IMR-90 (cell line): ENCODE measurements around the gene ATP8B4. TPM values are rescaled to one million over a fixed set of nuclear protein-coding genes. Genes with fewer than 3 reads are reported as not detected.

Experiments used
- ATAC-seq: fragments of 200-7000 bp; cut with Tn5 transposase; 2 replicates; pipeline ENCODE4 v1.9.1; 2020; ENCODE audit warnings: low read depth, mild to moderate bottlenecking, moderate library complexity
- BruUV-seq: library from RNA; stranded (reverse); fragments of 400-500 nt; replicated peaks from 2 replicates; lab custom pipeline; 2021; lab: Mats Ljungman, UMichigan
- CTCF ChIA-PET: fragments of 300-600 bp; formaldehyde crosslinking; extraction: SDS; loops from one replicate; lab custom pipeline; 2021; ENCODE audit warnings: antibody characterized with exemption; lab: Yijun Ruan, JAX
- POLR2A ChIA-PET: fragments of 300-600 bp; sonication (Branson Sonifier 250); formaldehyde crosslinking; loops from one replicate; lab custom pipeline; 2022; ENCODE audit warnings: antibody characterized with exemption; ENCODE audit not compliant: unreplicated experiment; lab: Charles Lee
- DNase-seq: peaks from one replicate; pipeline ENCODE4 v3.0.0; 2013
- H2AFZ ChIP-seq: replicated peaks from 2 replicates; pipeline ENCODE3; 2013; ENCODE audit warnings: low read length, mild to moderate bottlenecking; ENCODE audit not compliant: poor library complexity
- H2AK5ac ChIP-seq: 2 replicates; pipeline ENCODE4 v1.6.1; 2013; ENCODE audit warnings: low read depth, low read length, inconsistent platforms
- H2AK9ac ChIP-seq: replicated peaks from 2 replicates; pipeline ENCODE3; 2013; ENCODE audit warnings: mild to moderate bottlenecking, low read depth, low read length, moderate library complexity; ENCODE audit not compliant: poor library complexity
- H2BK120ac ChIP-seq: 2 replicates; pipeline ENCODE4 v1.6.1; 2013; ENCODE audit warnings: low read depth, low read length, inconsistent platforms
- H2BK15ac ChIP-seq: 3 replicates; pipeline ENCODE4 v1.6.1; 2013; ENCODE audit warnings: low read depth, low read length, inconsistent platforms
- H2BK20ac ChIP-seq: 2 replicates; pipeline ENCODE4 v1.6.1; 2013; ENCODE audit warnings: low read depth, mild to moderate bottlenecking, inconsistent platforms, low read length, moderate library complexity
- H2BK5ac ChIP-seq: 2 replicates; pipeline ENCODE4 v1.6.1; 2013; ENCODE audit warnings: mild to moderate bottlenecking, low read depth, low read length, inconsistent platforms; ENCODE audit not compliant: poor library complexity, severe bottlenecking
- H3K14ac ChIP-seq: replicated peaks from 2 replicates; pipeline ENCODE4 v1.6.1; 2013; ENCODE audit warnings: low read depth, low read length, inconsistent platforms
- H3K18ac ChIP-seq: 2 replicates; pipeline ENCODE4 v1.6.1; 2013; ENCODE audit warnings: low read depth, low read length, control low read depth
- H3K23ac ChIP-seq: 2 replicates; pipeline ENCODE4 v1.6.1; 2013; ENCODE audit warnings: low read depth, low read length, inconsistent platforms
- H3K27ac ChIP-seq: 2 replicates; pipeline ENCODE4 v1.5.1; 2013; ENCODE audit warnings: mild to moderate bottlenecking, control low read depth, low read length; ENCODE audit not compliant: insufficient read depth
- H3K27me3 ChIP-seq: 2 replicates; pipeline ENCODE4 v1.6.1; 2013; ENCODE audit warnings: low read length; ENCODE audit not compliant: control insufficient read depth, insufficient read depth
- H3K36me3 ChIP-seq: 2 replicates; pipeline ENCODE4 v1.6.1; 2013; ENCODE audit warnings: low read length, mixed read lengths; ENCODE audit not compliant: control insufficient read depth, insufficient read depth
- H3K4ac ChIP-seq: 2 replicates; pipeline ENCODE4 v1.6.1; 2013; ENCODE audit warnings: low read depth, low read length, inconsistent platforms
- H3K4me1 ChIP-seq: 2 replicates; pipeline ENCODE4 v1.6.1; 2013; ENCODE audit warnings: low read length, mixed read lengths; ENCODE audit not compliant: control insufficient read depth, insufficient read depth
- H3K4me2 ChIP-seq: 2 replicates; pipeline ENCODE4 v1.6.1; 2013; ENCODE audit warnings: low read depth, mild to moderate bottlenecking, control low read depth, low read length, moderate library complexity
- H3K4me3 ChIP-seq: 2 replicates; pipeline ENCODE4 v1.5.1; 2013; ENCODE audit warnings: low read depth, mild to moderate bottlenecking, control low read depth, low read length, moderate library complexity; ENCODE audit not compliant: insufficient read depth
- H3K56ac ChIP-seq: 2 replicates; pipeline ENCODE4 v1.6.1; 2013; ENCODE audit warnings: low read length, inconsistent platforms; ENCODE audit not compliant: insufficient read depth; ENCODE audit errors: extremely low read depth
- H3K79me1 ChIP-seq, 2 experiments: 2 replicates each; pipeline ENCODE4 v1.6.1; 2013; ENCODE audit warnings: low read length in 2 of 2, inconsistent platforms in 1 of 2, low read depth in 1 of 2
- H3K9ac ChIP-seq: 2 replicates; pipeline ENCODE4 v1.6.1; 2013; ENCODE audit warnings: low read depth, low read length, control low read depth
- H3K9me1 ChIP-seq: 2 replicates; pipeline ENCODE4 v1.6.1; 2013; ENCODE audit warnings: low read length, inconsistent platforms; ENCODE audit not compliant: insufficient read depth
- H3K9me3 ChIP-seq: 2 replicates; pipeline ENCODE4 v1.6.1; 2013; ENCODE audit warnings: low read length; ENCODE audit not compliant: control insufficient read depth, insufficient read depth
- H4K20me1 ChIP-seq: 2 replicates; pipeline ENCODE4 v1.6.1; 2013; ENCODE audit warnings: low read length, inconsistent platforms; ENCODE audit not compliant: insufficient read depth
- H4K5ac ChIP-seq: 2 replicates; pipeline ENCODE4 v1.6.1; 2013; ENCODE audit warnings: mild to moderate bottlenecking, low read depth, low read length, control low read depth
- H4K8ac ChIP-seq, 2 experiments: 2 replicates each; pipeline ENCODE4 v1.6.1; 2013; ENCODE audit warnings: low read depth in 2 of 2, low read length in 2 of 2, control low read depth in 1 of 2, inconsistent platforms in 1 of 2
- H4K91ac ChIP-seq: 2 replicates; pipeline ENCODE4 v1.6.1; 2013; ENCODE audit warnings: low read depth, low read length, inconsistent platforms; ENCODE audit not compliant: insufficient read depth
- CEBPB ChIP-seq: IDR thresholded peaks from 2 replicates; pipeline ENCODE4 v1.6.1; 2012; ENCODE audit warnings: low read depth, low read length, improper control_type of control experiment
- CTCF ChIP-seq: conservative IDR thresholded peaks from 2 replicates; pipeline ENCODE4 v1.5.1; 2012; ENCODE audit warnings: mild to moderate bottlenecking, low read depth, low read length, improper control_type of control experiment
- MXI1 ChIP-seq: IDR thresholded peaks from 2 replicates; pipeline ENCODE4 v1.6.1; 2012; ENCODE audit warnings: low read depth, mild to moderate bottlenecking, low read length, moderate library complexity, borderline replicate concordance
- POLR2A ChIP-seq: IDR thresholded peaks from 2 replicates; pipeline ENCODE4 v1.6.1; 2012; ENCODE audit warnings: mild to moderate bottlenecking, low read depth, low read length
- RAD21 ChIP-seq: IDR thresholded peaks from 2 replicates; pipeline ENCODE4 v1.6.1; 2012; ENCODE audit warnings: low read length, improper control_type of control experiment
- RCOR1 ChIP-seq: IDR thresholded peaks from 2 replicates; pipeline ENCODE4 v1.6.1; 2012; ENCODE audit warnings: mild to moderate bottlenecking, low read length, improper control_type of control experiment; ENCODE audit not compliant: insufficient replicate concordance
- RFX5 ChIP-seq: IDR thresholded peaks from 2 replicates; pipeline ENCODE4 v1.8.0; 2012; ENCODE audit warnings: low read depth, mild to moderate bottlenecking, low read length, moderate library complexity
- WGBS, 2 experiments: methylation state at CpG; one replicate each; pipeline versions ENCODE4 v1.1.5 to v1.1.7; 2013; ENCODE audit warnings: missing lambda C conversion rate in 2 of 2; ENCODE audit not compliant: insufficient read length in 1 of 2; ENCODE audit errors: extremely low coverage in 2 of 2; 5-methylcytosine and 5-hydroxymethylcytosine counted together
- dilution Hi-C: fragments of 300-500 bp; cut with HindIII; formaldehyde crosslinking; loops from one replicate; pipeline ENCODE4 v1.14.3; 2018; ENCODE audit warnings: low sequenced_read_pairs; ENCODE audit not compliant: unreplicated experiment
- in situ Hi-C: fragments of 300-500 bp; cut with MboI; formaldehyde crosslinking; loops from 3 replicates; pipeline ENCODE4 v1.14.3; 2019; ENCODE audit warnings: low sequenced_read_pairs, inconsistent platforms, mixed read lengths
- intact Hi-C: fragments of 100-400 bp; cut with micrococcal nuclease; formaldehyde crosslinking; loops from 2 replicates; pipeline ENCODE4 v1.10.0; 2022
- polyA plus RNA-seq, 3 experiments: library from polyadenylated mRNA; depleted of rRNA; stranded (reverse); fragments of >200 nt; gene quantifications; 2 replicates each; pipeline ENCODE4 v1.2.3, GENCODE V29; 2012; ENCODE audit warnings: low replicate concordance in 1 of 3
- total RNA-seq: library from RNA; depleted of rRNA; stranded (reverse); fragments of >200 nt; gene quantifications from 2 replicates; pipeline ENCODE4 v1.2.3, GENCODE V29; 2012

The ATP8B4 gene
- total and polyA plus RNA-seq, 2 of the 4 experiments (the other 2 are of a cell fraction), result 0.12 to 0.54 TPM

- no peak overlapping the region for H2AK9ac ChIP-seq
- H3K18ac ChIP-seq, result peak overlapping the region; percentile 61; the same call in 1 of the 2 replicates
- peak overlapping the region; percentile 54; the same call in 1 of the 2 replicates for H4K91ac ChIP-seq
Measured at GRCh38 chr15:49832511-49832910, 286.5 kb downstream of the ATP8B4 start.

More at GRCh38 chr15:49832511-49832910, 286.5 kb downstream of the ATP8B4 start:
- H4K5ac ChIP-seq, result peak overlapping the region; percentile 54; the same call in 1 of the 2 replicates
- H3K9ac ChIP-seq, result no peak overlapping the region
- peak; percentile 31 for TF ChIP-seq CTCF
- TF ChIP-seq MXI1, result no peak
- no peak for TF ChIP-seq CEBPB
- no peak for TF ChIP-seq RCOR1
- 0 out of 2 replicates have a peak, but pooled peaks have one; percentile 18 for TF ChIP-seq RAD21
- no peak for TF ChIP-seq RFX5
- no peak for TF ChIP-seq POLR2A
- H3K4me2 ChIP-seq, result no peak overlapping the region
- intact Hi-C loops (loop anchor here (5.0 kb wide), 2 partner anchors 135 to 210 kb away; partner anchors contain the start of genes DTWD1 and FAM227B), in situ Hi-C loops (no loop called here), dilution Hi-C loops (no loop called here)
- H2AFZ ChIP-seq, result no peak overlapping the region
- H3K9me3 ChIP-seq, result peaks cover 2% of the 10 kb centered on the region; the same call in 1 of the 2 replicates
- CTCF ChIA-PET, result interaction anchor here (1.1 to 2.0 kb wide), 4 partner anchors 32 to 597 kb away, joined by 3 to 5 read pairs (median 3); no protein-coding TSS in a partner anchor
- H3K36me3 ChIP-seq, result no peaks in the 10 kb centered on the region
- no peak overlapping the region for H3K56ac ChIP-seq
- peaks cover 8% of the 10 kb centered on the region for H3K4me1 ChIP-seq
- POLR2A ChIA-PET, result interaction anchor here (0.5 kb wide), 1 partner anchor 152 kb away, joined by 7 read pairs; no protein-coding TSS in a partner anchor
- 83% methylated on average over 2 of the region's 8 CpGs; no CpG with 5 or more reads in 1 of the 2 experiments for WGBS, 2 experiments
- peak overlapping the region; percentile 87; the same call in 1 of the 2 replicates for H2BK120ac ChIP-seq
- ATAC-seq (0 out of 2 replicates have a peak, but pooled peaks have one; percentile 21), DNase-seq (no peak)
- H2AK5ac ChIP-seq, result peak overlapping the region; percentile 71
- 0 out of 2 replicates have a peak overlapping the region, but pooled peaks have one; percentile 3 for H3K27ac ChIP-seq
- H3K27me3 ChIP-seq, result no peaks in the 10 kb centered on the region
- H2BK20ac ChIP-seq, result peak overlapping the region; percentile 88; the same call in 1 of the 2 replicates
- H4K20me1 ChIP-seq, result no peaks in the 10 kb centered on the region
- H3K4ac ChIP-seq, result peak overlapping the region; percentile 85
- H2BK5ac ChIP-seq, result peak overlapping the region; percentile 88
- no TSS peak for BruUV-seq
- H3K14ac ChIP-seq, result peak overlapping the region; percentile 27
- peaks cover 4% of the 10 kb centered on the region for H3K9me1 ChIP-seq
- H2BK15ac ChIP-seq, result peak overlapping the region; percentile 71
- peak overlapping the region; percentile 32 to 61; a peak in 3 of 4 replicates for H4K8ac ChIP-seq
- H3K23ac ChIP-seq, result peak overlapping the region; percentile 18; the same call in 1 of the 2 replicates
- H3K4me3 ChIP-seq, result no peak overlapping the region
- H3K79me1 ChIP-seq, result no peaks in the 10 kb centered on the region
